Muscle layer of colon (tissue), 2 donors: ENCODE measurements around the gene RAMP3.
"Not testable (repeated sequence)": the region's sequence is repeated elsewhere in the genome, so short reads cannot be mapped to it uniquely, and the experiment has no call there.

Experiments used
- H3K27ac ChIP-seq: one replicate; pipeline ENCODE4 v1.7.0; 2013; ENCODE audit warnings: low read depth, mild to moderate bottlenecking, low read length, moderate library complexity
- H3K27me3 ChIP-seq, 2 donors: one replicate each; pipeline ENCODE4 v1.7.0; 2013; ENCODE audit warnings: low read length in 2 of 2, mild to moderate bottlenecking in 2 of 2; ENCODE audit not compliant: insufficient read depth in 2 of 2, control insufficient read depth in 1 of 2
- H3K36me3 ChIP-seq: one replicate; pipeline ENCODE4 v1.7.0; 2013; ENCODE audit warnings: mild to moderate bottlenecking, low read length; ENCODE audit not compliant: insufficient read depth
- H3K4me1 ChIP-seq: one replicate; pipeline ENCODE4 v1.7.0; 2013; ENCODE audit warnings: mild to moderate bottlenecking, low read length; ENCODE audit not compliant: insufficient read depth
- H3K4me3 ChIP-seq, 2 donors: one replicate each; pipeline ENCODE4 v1.7.0; 2013; ENCODE audit warnings: low read length in 2 of 2, low read depth in 1 of 2, mild to moderate bottlenecking in 1 of 2, moderate library complexity in 1 of 2
- H3K9ac ChIP-seq: one replicate; pipeline ENCODE4 v1.7.0; 2013; ENCODE audit warnings: low read length
- H3K9me3 ChIP-seq: one replicate; pipeline ENCODE4 v1.7.0; 2013; ENCODE audit warnings: mild to moderate bottlenecking, low read length
- donor health status: abdominal sarcoma.
- donor health status: Adenocarcinoma of cecum.

RAMP3 gene

GRCh38 chr7:45206266-45206665 lies 48.7 kb downstream of the RAMP3 start:
- H3K9me3 ChIP-seq, H3K36me3 ChIP-seq, H3K27me3 ChIP-seq, H3K27ac ChIP-seq, H3K4me1 ChIP-seq, H3K9ac ChIP-seq, H3K4me3 ChIP-seq: not testable (repeated sequence)

GRCh38 chr7:45209909-45210308 lies 52.3 kb downstream of the RAMP3 start:
- H3K4me3 ChIP-seq, H3K36me3 ChIP-seq, H3K9ac ChIP-seq, H3K4me1 ChIP-seq, H3K9me3 ChIP-seq, H3K27me3 ChIP-seq, H3K27ac ChIP-seq: not testable (repeated sequence)

DNA sequence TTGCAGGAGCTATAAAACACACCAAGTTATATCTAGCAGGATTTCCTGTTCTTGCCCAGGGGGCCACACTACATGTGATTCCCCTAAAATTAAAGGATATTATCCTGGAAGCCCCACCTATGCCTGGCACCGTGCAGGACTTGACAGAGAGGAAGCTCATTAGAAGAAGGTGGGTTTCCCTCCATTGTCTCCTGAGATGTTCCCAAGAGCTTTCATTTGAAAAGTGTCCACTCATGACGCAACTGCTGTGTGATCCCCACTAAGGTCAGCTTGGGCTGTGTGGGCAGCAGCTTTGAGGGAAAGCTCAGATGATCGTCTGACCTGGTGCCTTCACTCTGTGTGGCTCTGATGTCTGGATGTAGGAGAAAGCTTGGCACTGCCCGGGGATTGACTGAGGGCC lies 53.5 kb downstream of the RAMP3 start:
- no peak overlapping the region for H3K9ac ChIP-seq
- no peaks in the 10 kb centered on the region for H3K9me3 ChIP-seq
- H3K4me3 ChIP-seq, result no peak overlapping the region
- H3K27ac ChIP-seq, result no peak overlapping the region
- no peaks in the 10 kb centered on the region for H3K27me3 ChIP-seq
- H3K4me1 ChIP-seq, result no peaks in the 10 kb centered on the region
- no peaks in the 10 kb centered on the region for H3K36me3 ChIP-seq

GRCh38 chr7:45211958-45212357 lies 54.4 kb downstream of the RAMP3 start:
- H3K4me1 ChIP-seq, result no peaks in the 10 kb centered on the region
- H3K9ac ChIP-seq, result no peak overlapping the region
- no peaks in the 10 kb centered on the region for H3K36me3 ChIP-seq
- no peak overlapping the region for H3K4me3 ChIP-seq
- H3K9me3 ChIP-seq, result no peaks in the 10 kb centered on the region
- H3K27me3 ChIP-seq, result no peaks in the 10 kb centered on the region
- H3K27ac ChIP-seq, result no peak overlapping the region

DNA sequence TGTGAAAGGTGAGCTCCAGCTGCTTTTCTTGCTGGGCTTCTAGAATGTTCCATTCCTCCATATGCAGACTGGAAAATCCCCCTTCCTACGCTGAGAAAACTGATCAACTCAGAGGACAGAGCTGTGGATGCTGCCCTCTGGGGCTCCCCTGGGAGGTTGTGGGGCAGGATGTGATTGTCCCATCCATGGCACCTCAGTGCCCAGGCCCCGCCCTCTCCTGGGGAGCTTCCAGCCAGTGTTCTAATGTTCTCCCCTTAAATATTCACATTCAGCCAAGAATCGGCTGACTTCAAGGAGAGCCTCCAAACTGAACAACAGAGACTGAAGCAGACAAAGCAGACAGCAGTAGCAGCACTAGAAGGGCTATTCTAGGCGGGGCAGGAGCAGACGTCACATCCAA lies 55.0 kb downstream of the RAMP3 start:
- Histone ChIP-seq H3K27me3 (no peaks in the 10 kb centered on the region), H3K9me3 (no peaks in the 10 kb centered on the region), H3K4me3 (no peak overlapping the region), H3K36me3 (no peaks in the 10 kb centered on the region), H3K4me1 (no peaks in the 10 kb centered on the region), H3K27ac (no peak overlapping the region), H3K9ac (no peak overlapping the region)

DNA sequence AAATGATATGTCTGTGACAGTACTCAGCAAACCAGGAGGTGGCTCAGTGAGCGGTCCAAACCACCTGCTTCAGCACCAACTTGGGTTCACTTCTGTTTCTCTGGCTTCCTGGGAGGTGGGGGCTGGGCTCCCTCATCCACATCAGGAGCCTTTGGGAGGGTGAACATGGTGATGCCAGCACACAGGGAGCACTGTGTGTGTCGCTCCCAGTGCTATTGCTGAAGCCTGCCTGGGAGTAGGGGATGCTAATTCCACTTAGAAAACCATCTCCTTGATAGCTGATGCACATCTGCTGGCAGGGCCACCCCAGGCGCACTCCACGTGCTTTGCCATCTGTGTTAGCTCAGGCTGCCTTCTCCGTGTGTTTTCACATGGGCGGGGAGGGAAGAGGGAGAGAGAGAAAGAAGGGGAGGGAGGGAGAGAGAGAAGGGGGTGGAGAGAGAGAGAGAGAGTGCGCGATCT lies 58.0 kb downstream of the RAMP3 start:
- no peaks in the 10 kb centered on the region for H3K36me3 ChIP-seq
- H3K9me3 ChIP-seq, result no peaks in the 10 kb centered on the region
- no peaks in the 10 kb centered on the region for H3K4me1 ChIP-seq
- no peaks in the 10 kb centered on the region for H3K27me3 ChIP-seq
- no peak overlapping the region for H3K9ac ChIP-seq
- no peak overlapping the region for H3K27ac ChIP-seq
- no peak overlapping the region for H3K4me3 ChIP-seq

GRCh38 chr7:45216181-45216580 lies 58.6 kb downstream of the RAMP3 start:
- H3K9me3 ChIP-seq, result no peaks in the 10 kb centered on the region
- H3K4me1 ChIP-seq, result no peaks in the 10 kb centered on the region
- no peaks in the 10 kb centered on the region for H3K27me3 ChIP-seq
- no peaks in the 10 kb centered on the region for H3K36me3 ChIP-seq
- H3K4me3 ChIP-seq, result no peak overlapping the region
- no peak overlapping the region for H3K27ac ChIP-seq
- no peak overlapping the region for H3K9ac ChIP-seq

DNA sequence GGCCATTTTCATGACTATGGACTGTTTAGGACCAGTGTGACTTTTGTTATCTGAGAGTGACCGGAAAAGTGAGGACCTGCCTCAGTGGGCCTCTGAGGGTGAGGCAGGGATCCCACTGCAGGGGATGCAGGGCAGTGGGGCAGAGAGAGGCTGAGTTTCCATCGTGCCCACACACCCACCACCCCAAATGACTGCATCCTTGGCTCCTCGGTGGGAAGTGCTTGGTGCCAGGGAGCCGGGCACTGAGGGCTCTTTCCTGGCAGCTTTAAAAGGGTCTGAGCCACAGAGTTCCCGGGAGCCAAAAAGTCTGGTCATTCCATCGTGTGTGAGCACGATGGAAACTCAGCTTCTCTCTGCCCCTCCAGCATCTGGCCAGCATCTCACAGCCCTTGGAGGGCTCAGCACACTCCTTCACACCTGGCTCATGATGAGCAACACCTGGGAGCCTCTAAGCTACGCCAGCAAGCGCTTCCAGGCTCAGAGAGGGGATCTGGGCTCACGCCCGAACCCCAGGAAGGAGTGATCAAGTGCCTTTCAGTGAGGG lies 59.1 kb downstream of the RAMP3 start:
- no peak overlapping the region for H3K9ac ChIP-seq
- no peak overlapping the region for H3K27ac ChIP-seq
- H3K4me3 ChIP-seq, result no peak overlapping the region
- H3K36me3 ChIP-seq, result no peaks in the 10 kb centered on the region
- H3K27me3 ChIP-seq, result no peaks in the 10 kb centered on the region
- no peaks in the 10 kb centered on the region for H3K9me3 ChIP-seq
- H3K4me1 ChIP-seq, result no peaks in the 10 kb centered on the region

GRCh38 chr7:45217358-45217757 lies 59.8 kb downstream of the RAMP3 start:
- Histone ChIP-seq H3K4me1 (no peaks in the 10 kb centered on the region), H3K9me3 (no peaks in the 10 kb centered on the region), H3K27ac (no peak overlapping the region), H3K4me3 (no peak overlapping the region), H3K27me3 (no peaks in the 10 kb centered on the region), H3K9ac (no peak overlapping the region), H3K36me3 (no peaks in the 10 kb centered on the region)

- no peak overlapping the region for H3K4me3 ChIP-seq
- no peak overlapping the region for H3K9ac ChIP-seq
- H3K4me1 ChIP-seq, result no peaks in the 10 kb centered on the region
- no peaks in the 10 kb centered on the region for H3K36me3 ChIP-seq
- no peak overlapping the region for H3K27ac ChIP-seq
- H3K9me3 ChIP-seq, result no peaks in the 10 kb centered on the region
- H3K27me3 ChIP-seq, result no peaks in the 10 kb centered on the region
These were observed 61.5 kb downstream of the RAMP3 start for GRCh38 chr7:45219130-45219529.

DNA sequence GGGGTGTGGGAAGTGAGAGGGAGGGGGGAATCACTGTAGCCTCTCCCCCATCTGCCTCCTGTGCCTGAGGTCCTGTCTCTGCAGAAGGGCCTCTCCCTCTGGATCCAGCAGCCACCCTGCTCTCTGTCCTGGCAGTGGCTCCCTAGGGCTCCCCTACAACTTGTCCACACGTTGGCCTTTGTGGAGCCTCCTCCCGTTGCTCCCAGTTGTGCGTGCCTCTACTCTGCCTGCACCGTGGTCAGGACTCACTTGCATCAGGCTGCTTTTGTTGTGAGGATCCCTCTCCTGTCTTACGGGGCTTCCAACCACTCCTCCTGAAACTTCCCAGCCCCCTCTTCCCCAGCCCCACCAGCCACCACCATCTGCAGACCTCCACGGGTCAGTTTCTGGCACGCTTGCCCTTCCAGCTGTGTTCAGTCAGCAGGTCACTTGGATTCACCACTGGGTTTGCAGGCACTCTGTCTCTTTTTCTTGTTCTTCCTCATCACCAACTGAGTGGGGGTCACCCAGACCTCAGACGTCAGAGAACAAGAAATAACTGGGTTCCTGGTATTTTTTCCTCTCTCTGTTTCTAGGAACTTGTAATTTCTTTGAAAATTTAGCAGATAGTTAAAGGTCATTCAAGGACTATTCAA lies 62.3 kb downstream of the RAMP3 start:
- H3K9ac ChIP-seq, result no peak overlapping the region
- H3K4me3 ChIP-seq, result no peak overlapping the region
- H3K27me3 ChIP-seq, result no peaks in the 10 kb centered on the region
- no peaks in the 10 kb centered on the region for H3K4me1 ChIP-seq
- no peaks in the 10 kb centered on the region for H3K36me3 ChIP-seq
- no peaks in the 10 kb centered on the region for H3K9me3 ChIP-seq
- H3K27ac ChIP-seq, result no peak overlapping the region

GRCh38 chr7:45220846-45221618 lies 63.4 kb downstream of the RAMP3 start:
- Histone ChIP-seq H3K9me3 (no peaks in the 10 kb centered on the region), H3K27ac (no peak overlapping the region), H3K27me3 (no peaks in the 10 kb centered on the region)

More at GRCh38 chr7:45220846-45221618, 63.4 kb downstream of the RAMP3 start:
- Histone ChIP-seq H3K4me3 (no peak overlapping the region), H3K4me1 (no peaks in the 10 kb centered on the region), H3K9ac (no peak overlapping the region), H3K36me3 (no peaks in the 10 kb centered on the region)
